WI38 (cell line): ENCODE measurements around the gene BLOC1S5.

Experiments
- H3K4me3 ChIP-seq: 2 replicates; pipeline ENCODE4 v1.5.1; 2011; ENCODE audit warnings: low read depth, mild to moderate bottlenecking, control low read depth, low read length
- TF ChIP-seq, protein P1 (sequence below): IDR thresholded peaks from 2 replicates; pipeline ENCODE4 v1.5.1; 2012; ENCODE audit warnings: low read depth, mild to moderate bottlenecking, control low read depth, low read length

BLOC1S5 gene

DNA sequence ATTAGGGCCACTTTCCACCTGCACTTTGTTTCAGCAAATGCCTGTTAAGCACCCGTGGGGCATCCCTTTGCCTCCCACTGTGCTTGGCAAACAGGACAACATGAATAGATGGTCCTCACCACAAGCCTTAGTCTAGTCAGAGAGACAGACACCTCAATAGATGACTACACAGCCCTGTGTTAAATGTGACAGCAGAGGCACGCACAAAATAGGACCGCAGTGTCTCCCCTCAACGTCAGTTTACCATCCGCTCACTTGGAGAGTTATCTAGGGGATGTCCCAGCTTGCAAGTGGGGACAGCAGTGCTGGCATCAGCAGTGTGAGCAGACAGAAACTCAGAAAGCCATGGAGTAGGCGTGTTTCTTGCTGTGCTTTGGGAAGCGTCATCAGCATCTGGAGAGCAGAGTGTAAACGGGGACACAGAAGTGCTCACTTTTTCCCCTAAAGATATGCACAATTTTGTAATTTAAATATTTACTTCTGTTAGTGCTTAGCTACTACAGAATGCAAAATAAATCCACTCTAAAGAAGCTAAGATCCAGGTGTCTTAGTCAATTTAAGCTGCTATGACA is 87.6 kb downstream of the BLOC1S5 start:
- TF ChIP-seq, protein P1, sequence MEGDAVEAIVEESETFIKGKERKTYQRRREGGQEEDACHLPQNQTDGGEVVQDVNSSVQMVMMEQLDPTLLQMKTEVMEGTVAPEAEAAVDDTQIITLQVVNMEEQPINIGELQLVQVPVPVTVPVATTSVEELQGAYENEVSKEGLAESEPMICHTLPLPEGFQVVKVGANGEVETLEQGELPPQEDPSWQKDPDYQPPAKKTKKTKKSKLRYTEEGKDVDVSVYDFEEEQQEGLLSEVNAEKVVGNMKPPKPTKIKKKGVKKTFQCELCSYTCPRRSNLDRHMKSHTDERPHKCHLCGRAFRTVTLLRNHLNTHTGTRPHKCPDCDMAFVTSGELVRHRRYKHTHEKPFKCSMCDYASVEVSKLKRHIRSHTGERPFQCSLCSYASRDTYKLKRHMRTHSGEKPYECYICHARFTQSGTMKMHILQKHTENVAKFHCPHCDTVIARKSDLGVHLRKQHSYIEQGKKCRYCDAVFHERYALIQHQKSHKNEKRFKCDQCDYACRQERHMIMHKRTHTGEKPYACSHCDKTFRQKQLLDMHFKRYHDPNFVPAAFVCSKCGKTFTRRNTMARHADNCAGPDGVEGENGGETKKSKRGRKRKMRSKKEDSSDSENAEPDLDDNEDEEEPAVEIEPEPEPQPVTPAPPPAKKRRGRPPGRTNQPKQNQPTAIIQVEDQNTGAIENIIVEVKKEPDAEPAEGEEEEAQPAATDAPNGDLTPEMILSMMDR: no peak

DNA sequence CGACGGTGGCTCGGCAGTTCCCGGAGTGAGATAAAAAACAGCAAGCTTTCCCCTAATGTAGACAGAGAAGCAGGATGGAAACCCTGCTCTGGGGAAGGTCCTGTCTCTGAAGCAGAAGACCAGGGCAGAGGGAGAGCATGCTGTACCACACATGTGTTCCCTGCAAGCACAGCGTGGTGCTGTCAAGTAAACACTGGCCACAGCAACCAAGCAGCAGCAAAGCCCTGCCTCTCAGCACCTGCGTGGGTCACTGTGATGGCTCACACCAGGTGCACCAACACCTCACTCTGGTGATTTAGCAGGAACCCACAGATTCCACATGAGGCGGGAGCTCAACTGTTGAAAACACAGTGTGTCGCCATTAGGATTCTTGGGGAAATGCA is 88.4 kb downstream of the BLOC1S5 start:
- H3K4me3 ChIP-seq: no peak overlapping the region; the same call in 1 of the 2 replicates
- TF ChIP-seq, protein P1: no peak

More for the DNA sequence above, 87.6 kb downstream of the BLOC1S5 start:
- H3K4me3 ChIP-seq: no peak overlapping the region

DNA sequence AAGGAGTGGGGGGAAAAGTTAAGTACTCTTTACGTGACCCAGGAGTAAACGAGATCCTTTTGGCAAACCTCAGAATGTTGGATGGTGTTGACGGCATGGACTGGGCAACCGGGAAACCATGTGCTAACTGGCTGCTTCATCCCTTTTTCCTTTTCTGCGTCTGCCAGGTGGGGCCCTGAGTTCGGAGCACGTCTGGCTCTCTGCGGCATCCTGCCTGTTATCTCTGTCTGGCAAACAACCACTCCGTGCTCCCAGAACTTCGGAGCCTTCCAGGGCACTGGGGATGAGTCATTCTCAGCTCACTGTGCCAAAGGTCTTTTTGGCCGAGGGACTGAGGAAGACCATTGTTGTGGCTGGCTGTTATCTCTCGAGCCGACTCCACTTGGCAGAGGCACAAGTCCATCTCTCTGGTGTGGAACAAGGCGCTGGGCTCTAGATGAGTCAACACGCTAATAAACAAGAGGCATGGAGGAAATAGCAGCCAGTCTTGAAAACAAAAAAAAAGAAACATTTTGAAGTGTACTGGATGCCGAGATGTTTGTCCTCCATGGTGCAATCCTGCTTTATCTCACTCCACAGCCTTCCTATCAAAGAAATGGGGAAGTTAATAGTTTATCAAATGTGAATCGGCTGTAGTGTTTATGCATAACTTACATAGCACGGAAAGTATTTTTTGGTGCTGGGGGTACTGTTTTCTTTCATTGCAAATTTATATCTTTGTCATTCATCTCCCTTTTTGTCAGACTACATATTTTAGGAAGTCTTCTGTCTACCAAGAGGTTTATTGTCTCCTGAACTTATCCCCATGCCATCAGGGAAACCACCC is 89.0 kb downstream of the BLOC1S5 start:
- H3K4me3 ChIP-seq: peak overlapping the region; percentile 26
- TF ChIP-seq, protein P1: no peak

DNA sequence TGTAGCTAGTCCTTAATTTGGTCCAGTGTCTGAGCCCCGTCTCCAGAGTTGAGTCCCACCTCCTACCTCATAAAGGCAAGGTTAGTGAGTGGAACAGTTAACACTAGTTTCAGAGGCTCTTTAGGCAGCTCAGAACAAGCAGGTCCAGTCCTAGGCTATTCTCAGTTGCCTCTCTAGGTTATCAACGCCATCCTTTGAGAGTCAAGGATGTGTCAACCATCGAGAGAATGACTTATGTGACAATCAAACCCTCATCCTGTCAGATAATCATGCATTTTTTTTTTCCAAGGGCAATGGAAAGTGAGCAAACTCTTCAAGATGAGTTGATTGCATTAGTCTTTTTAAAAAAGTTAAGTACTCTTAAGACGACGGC is 89.6 kb downstream of the BLOC1S5 start:
- no peak overlapping the region for H3K4me3 ChIP-seq
- TF ChIP-seq, protein P1: no peak

DNA sequence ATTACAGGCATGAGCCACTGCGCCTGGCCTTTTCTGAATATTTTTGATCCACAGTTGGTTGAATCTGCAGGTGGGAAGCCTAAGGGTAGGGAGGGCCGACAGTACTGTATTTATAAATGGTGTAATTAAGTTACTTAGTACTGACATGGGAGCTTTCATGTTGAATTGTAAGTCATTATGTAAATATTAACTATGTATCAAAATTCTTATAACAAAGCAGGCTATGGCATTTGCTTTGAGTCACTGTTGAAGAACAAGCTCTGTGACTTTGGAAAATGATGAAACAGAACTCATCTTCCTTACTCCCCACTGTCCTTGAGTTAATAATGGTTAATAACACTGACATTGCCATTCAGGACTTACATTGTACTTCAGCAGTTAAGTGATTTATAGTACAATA is 90.6 kb downstream of the BLOC1S5 start:
- TF ChIP-seq, protein P1: no peak
- H3K4me3 ChIP-seq: no peak overlapping the region

DNA sequence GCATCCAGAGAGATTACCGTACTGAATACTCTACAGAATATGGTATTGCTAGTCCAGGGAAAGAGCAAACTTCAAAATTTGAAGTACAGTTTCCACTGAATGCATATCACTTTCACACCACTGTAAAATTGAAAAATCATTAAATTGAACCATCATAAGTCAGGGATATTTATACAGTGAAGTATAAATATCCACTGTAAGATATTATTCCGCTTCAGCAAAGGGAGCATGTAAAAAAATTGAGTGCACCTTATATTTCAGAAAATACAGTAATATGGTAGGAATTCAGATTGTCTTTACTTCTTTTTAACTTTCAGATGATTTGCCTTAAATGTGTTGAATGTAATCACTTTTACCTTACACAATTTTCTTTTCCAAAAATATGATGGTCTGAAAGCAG is 92.7 kb downstream of the BLOC1S5 start:
- H3K4me3 ChIP-seq: no peak overlapping the region
- TF ChIP-seq, protein P1: no peak

DNA sequence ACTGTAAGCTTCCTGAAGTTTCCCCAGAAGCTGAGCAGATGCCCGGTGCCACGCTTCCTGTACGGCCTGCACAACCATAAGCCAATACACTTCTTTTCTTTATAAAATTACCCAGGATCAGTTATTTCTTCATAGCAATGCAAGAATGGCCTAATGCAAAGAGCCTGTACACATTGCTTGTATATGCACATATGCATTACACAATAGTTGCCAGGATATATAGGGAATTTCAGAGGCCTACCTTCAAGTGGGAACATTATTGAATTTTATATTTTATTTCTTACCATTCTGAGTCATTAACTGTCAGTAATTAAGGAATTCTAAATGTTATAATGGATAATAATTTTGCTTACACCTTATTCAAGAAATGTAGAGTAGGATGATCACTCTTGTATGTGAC is 93.6 kb downstream of the BLOC1S5 start:
- TF ChIP-seq, protein P1: no peak
- H3K4me3 ChIP-seq: no peak overlapping the region
